HG02610 (cell line): Measurements from ENCODE around the gene ME3.
"Not testable (repeated sequence)": the region's sequence is repeated elsewhere in the genome, so short reads cannot be mapped to it uniquely, and the experiment has no call there.

Experiments used
- ATAC-seq: cut with Tn5 transposase; IDR thresholded peaks from one replicate; pipeline ENCODE4 v1.9.1; 2021; ENCODE audit warnings: mild to moderate bottlenecking, moderate library complexity; ENCODE audit not compliant: unreplicated experiment

ME3 gene

DNA sequence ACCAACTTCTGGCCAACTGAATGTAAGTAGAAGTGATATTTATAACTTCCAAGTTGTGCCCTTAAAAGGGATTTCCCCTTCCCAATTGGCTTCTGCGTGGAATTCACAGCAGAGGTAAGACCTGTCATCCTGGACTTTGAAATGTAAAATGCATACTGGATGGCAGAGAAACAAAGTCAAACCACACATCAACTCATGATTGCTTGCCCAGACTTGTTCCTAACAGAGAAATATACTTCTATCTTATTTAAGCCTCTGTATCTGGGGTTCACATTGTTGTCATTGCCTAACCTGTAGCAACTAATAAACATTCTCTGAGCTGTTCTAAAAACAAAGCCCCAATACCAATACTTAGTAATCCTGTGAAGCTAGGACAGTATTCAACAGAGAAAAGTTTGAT is 6.2 kb downstream of the ME3 start:
- ATAC-seq: no peak

DNA sequence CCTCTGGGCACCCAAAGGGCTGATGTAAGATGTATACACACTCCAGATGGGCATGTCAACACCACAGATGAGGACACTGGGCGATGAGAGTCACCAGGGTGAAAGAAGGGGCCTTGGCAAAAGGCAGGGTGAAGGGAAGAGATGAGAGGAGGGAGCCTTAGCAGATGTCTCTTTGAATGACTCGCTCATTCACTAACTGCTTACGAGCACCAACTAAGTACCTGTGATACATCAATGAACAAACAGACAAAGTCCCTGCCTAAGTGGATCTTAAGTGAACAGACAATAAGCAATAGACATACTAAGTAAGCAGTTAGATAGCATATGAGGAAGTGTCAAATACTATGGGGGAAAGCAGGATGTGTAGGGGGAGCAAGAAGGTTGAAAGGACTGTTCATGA is 7.5 kb downstream of the ME3 start:
- ATAC-seq: no peak

DNA sequence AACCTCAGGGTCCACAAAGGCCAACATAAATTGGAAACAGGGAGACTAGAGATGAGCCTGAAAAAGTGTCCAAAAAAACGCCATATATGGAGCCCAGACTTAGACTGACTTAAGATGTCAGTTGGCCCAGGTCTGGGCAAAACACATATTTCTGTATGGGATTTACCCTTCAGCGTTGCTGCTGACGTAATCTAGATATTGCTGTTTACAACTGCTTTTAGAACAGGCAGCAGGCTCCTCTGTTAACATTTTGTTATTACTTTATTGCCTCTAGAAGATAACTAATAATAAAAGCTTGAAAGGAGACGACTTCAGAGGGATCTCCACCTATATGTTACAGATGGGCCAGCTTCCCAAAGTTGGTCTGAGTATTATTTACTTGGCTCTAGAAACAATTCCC is 8.7 kb downstream of the ME3 start:
- no peak for ATAC-seq

DNA sequence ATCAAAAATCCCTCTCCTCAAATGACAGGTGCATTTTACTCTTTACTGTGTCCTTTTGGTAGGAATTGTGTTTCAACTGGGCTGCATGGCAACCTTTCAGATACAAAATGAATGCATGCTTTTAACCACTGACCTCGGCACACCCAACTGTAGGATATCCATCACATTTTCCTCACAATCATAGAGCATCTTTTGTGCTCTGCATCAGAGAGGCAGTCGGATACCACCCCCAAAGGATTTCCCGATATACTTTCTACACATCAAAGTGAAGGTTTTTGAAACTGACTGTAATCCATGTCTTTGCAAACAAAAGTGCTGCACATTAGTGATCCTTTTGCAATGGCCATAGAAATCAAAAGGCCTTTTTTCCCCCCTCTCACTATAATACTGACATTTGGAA is 9.1 kb downstream of the ME3 start:
- ATAC-seq: no peak

DNA sequence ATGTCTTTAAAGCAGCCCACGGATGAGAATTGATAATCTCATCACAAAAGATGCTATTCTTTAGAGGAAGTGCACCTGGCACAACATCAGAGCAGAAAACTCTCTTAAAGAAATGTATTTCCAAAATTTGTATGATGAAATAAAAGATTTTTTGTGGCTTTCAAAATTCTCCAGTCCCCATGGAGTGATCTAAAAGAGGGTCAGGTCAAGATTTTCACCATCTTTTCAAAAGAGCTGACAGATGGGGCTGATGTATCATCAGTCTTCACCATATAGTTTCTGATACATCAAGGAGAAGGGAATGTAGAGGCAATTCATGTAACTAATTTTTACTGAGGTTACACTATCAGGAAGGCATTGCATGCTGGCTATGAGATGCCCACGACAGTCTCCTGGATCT is 11.7 kb downstream of the ME3 start:
- ATAC-seq: no peak

DNA sequence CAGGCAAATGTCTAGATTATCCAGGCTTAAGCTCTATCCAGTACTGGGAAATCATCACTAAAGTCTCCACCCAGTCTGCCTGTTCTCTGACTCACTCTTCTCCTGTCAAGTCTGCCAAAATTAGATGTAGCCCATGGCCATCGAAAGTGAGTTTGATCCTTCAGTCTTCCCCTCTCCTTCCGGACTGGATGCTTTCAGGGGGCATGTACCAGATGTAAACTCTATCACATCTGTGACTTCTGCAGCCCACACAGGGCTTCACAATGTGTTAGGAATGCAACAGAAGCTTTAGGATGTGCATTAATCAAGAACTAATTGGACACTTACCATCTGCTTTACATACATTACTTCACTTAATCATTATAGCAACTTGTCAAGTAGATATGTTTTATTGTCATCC is 12.3 kb downstream of the ME3 start:
- ATAC-seq: no peak

DNA sequence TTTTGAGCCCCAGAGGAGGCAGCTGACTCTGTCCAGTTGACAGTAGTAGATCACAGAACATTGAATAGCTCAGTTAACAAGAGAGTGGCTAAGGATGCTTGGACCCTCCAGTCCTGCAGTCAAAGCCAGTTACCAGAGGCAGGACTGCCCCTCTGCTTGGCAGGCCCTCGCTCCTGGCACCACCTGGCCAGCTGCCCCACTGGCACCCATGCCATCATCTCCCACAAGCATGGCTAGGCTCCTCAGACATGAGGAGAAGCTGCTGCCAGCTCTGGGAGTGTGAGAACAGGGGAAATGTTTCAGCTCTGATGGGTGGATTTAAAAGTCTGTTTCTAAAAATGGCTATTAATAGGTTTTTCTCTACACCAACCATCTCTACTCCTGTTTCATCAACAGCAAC is 13.9 kb downstream of the ME3 start:
- no peak for ATAC-seq

DNA sequence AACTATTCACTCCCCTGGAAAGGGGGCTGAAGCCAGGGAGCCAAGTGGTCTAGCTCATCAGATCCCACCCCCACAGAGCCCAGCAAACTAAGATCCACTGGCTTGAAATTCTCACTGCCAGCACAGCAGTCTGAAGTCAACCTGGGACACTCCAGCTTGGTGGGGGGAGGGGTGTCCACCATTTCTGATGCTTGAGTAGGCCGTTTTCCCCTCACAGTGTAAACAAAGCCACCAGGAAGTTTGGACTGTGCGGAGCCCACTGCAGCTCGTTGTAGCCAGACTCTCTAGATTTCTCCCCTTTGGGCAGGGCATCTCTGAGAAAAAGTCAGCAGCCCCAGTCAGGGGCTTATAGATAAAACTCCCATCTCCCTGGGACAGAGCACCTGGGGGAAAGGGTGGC is 27.2 kb downstream of the ME3 start:
- not testable (repeated sequence) for ATAC-seq

DNA sequence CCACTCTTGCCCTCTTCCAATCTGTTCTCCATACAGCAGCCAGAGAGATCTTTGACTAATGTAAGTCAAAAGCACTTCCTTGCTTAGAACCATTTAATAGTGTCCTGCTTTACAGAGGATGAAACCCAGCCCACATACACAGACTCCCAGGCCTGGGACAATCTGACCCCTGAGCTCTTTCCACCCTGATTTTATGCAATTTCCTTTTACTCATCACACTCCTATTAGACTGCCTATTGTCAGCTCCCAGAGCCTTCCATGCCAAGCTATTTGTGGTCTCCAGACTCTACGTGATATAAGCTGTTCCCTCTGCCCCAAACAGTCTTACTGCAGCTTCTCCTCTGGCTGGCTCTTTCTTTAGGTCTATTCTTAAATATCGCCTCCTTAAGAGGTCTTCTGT is 28.1 kb downstream of the ME3 start:
- ATAC-seq: no peak

DNA sequence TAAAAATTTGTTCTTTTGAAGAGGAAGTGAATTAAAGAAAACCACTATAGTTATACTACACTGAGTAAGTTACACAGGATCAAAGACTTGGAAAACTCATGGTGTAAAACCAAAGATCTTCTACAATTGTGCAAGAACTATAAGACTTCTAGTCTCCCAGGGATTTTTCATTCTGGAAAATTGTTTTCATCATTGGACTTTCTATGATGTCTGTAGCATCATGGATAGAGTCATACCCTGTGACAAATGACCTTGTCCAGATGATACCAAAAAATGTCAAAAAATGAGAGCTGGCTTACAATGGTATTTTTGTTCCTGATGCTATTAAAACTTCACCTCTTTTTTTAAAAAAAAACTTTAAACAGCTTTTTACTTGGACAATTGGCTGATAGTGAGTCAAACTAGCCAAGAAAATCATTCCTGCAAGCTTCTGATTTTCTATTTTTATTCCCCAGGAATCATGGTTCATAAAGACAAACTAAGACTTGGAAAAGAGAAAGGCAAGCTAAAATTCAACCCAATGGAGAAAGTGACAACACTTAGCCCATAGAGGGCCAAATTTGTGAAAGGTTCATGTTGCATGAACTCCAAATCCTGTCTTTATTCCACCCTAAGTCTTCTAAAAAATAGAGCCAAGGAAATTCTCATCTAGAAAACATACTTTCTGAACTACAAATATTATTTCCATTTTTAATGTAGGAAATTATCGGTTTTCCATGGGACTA is 30.7 kb downstream of the ME3 start:
- no peak for ATAC-seq

DNA sequence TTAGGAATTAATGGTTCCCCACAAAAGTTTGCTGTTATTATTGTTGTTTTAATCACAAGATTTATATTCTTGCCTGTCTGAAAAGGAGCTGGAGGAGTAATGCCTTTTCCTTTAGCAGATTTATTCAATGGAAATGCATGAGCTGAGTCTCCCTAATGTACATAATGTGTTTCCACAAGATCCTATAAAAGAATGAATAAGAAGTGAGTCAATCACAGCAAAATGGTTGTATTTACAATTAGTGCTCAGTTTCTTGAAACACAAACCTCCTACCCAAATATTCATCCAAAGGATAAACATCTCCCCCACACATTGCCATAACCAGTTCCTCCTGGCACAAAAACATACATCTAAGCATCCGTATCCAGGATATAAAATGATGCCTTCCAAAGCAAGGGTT is 33.3 kb downstream of the ME3 start:
- no peak for ATAC-seq

DNA sequence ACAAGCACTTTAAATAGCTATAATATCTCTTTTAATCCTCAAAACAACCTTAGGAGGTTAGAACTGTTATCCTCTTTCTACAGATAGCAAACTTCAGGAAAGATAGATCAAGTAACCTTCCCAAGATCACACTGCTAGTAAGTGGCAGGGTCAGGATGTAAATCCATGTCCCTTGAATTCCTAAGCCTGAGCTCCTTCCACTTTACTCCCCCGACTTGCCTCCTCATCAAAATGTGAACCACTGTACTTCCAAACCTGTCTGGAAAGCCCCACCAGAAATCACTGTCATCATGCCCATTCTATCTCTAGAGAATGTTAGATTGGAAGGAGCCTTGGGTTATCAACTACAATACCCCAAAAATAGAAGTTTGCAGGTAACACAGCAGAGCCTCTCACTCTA is 33.7 kb downstream of the ME3 start:
- ATAC-seq: no peak

DNA sequence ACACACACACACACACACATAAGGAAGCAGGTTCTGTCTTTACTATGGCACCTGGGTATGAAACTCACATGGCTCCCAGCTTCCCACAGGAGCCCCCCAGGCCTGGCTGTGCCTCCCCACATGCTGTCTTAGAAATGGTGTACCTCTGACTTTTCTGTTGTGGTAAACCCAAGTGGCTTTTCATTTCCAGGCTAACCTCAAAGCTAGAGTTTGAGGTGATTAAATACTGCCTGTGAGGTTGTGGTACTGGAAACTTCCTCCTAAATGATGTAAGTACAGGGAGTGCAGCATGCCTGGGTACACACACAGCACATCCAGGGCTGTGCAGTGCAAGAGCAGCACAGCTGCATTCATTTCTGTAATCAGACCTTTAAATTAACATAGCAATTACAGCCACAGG is 34.4 kb downstream of the ME3 start:
- no peak for ATAC-seq

DNA sequence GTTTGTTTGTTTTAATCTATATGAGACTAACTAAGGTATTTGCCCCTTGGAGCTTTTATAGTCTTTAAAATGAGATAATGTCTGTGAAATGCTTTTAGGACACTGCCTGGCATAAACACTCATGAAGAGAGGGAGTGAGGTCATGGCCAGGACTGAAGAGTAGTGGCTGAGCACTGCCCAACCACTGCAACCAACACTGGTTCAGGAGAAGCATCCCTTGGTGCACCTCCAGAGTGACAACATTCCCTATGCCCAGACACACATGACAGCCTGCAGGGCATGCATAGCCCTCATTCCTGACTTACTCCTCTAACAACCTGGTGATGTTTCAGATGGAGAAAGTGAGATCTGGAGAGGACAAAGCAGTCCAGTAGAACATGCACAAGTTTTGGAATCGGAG is 36.1 kb downstream of the ME3 start:
- ATAC-seq: no peak

DNA sequence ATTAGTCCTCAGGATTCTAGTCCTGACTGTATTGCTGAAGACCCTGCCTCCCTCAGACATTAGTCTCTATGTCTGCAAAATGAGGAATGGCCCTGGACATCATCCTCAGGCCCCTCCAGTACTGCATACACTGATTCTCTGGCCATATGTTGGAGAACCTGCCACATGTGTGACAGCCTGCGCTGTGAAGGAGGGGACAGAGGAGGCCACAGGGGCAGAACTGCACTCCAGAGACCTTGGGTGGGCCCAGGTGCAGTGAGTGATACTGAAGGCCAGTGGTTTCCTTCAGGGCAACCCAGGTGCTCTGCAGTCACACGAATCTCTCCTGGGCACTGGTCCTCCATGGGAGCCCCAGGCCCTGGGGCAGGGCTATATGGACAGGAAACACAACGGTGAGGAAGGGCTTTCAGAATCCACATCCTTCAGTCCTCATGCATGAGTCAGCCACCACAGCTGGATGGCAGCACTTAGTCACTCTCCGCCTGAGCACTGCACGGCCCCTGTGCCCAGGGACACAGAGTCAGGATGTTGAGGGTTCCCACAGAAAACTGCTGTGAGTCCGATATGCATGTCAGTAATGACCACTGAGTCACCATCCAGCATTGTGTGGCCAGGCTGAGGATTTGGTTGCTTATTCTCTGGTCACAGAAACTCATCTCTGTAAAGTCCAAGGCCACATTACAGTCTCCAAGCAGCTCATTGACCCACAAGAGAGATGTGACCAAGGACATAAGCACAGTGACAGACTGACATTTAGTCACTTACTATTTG is 39.7 kb downstream of the ME3 start:
- ATAC-seq: no peak

DNA sequence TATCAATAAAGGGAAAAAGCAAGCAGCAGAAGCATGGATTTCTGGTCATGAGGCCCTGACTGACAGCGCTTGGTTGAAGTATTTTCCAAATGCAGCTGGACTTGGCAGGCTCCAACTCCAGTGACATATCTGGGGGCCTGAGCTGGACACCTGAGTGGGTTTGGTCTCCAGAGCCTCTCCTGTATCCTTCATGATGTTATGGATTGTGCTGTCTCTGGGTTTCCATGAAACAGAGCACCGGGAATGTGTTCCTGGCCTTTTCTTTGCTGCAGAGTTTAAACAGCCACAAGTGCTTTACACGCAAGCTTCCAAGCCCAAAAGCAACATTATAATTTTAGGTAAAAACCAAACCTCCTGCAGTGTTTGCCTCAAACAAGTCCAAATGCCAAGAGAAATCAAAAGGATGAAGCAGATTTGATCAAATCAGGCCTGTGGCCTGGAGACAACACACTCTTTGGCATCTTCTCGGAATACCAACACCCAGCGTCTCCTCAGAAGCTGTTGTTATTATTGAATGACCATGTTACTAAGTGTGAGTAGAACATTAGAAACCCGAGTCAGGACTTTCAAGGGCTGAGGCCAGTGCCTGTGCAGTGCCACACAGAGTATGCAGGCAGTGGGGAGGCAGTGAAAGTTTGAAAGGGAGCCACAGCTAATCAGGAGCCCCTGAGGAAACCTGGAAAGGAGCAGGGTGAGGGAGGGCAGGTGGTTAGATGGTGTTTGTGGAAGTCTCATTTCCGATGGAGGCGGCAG is 42.0 kb downstream of the ME3 start:
- no peak for ATAC-seq

DNA sequence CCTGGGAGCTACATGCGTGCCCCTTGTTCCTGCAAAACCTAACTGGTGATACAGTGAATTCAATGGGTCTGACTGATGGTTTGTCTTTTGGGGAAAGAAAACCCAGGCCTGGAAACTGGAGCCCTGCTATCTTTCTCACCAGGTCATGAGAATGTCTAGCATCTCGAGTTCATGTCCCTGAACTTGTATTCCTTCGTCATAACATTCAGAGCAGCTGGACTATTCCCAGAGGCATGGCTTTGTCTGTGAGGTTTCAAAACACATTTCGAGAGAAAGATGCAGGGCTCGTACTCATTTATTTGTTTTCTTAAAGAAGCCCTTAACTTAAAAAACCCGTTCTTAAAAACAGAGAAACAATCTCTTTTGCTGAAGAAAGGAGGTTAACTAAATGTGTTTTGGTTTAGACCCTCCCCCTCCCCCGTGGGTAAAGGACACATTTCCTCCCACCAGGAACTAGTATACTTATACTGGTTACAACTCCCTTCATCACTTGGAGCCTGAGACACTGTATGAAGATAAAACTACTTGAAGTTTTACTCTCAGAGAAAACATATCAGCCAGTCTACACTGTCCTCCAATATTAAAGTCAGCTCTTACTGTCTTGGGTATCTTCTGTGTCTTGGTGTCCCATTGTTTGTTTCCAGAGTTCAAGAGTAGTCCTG is 43.2 kb downstream of the ME3 start:
- no peak for ATAC-seq

DNA sequence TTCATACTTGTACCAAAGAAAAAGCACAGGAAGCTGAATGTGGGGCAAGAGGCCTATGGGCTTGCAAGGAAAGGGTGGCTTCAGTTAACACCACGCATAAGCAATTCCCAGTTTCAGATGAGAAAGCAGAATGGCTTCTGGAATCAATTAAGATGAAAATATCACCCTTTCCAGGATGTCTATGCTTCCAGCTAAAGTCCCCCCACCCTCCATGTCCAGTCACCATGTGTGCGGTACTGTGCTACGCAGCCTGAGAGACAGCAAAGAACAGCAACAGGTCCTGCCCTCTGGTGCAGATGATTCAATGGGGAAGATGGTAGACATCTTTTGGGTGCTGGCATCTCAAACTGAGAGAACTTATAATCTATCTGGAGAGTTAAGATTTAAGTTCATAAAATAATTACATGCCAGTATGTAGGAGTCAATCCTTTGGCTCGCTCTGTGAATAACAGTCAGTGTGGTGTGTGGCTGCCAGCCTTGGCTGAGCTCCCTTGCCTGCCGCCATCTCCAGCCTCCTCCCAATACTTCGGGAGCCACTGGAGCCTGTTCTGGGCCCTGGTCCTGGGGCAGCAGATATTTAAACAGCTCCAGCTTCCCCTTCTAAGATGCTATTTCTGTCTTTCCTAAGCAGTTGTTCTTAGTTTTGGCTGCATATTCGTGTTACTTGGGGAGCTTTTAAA is 44.5 kb downstream of the ME3 start:
- no peak for ATAC-seq

DNA sequence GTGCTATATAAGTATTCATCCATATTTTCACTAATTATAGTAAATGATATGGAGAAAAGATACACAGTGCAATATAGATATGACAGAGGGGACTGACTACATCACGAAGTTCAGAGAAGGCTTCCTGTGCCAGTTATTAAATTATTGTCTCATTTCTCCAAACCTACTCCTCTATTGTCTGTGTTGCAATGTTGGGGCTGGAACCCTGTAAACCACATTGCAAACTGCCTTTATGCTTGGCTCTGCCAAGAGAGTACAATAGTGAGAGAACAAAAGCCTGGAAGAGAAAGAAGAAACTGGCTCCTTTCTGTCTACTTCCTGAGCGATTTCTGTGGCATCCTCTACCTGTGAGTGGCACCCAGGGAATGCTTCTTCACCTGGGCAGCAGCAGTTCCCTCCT is 46.4 kb downstream of the ME3 start:
- no peak for ATAC-seq

DNA sequence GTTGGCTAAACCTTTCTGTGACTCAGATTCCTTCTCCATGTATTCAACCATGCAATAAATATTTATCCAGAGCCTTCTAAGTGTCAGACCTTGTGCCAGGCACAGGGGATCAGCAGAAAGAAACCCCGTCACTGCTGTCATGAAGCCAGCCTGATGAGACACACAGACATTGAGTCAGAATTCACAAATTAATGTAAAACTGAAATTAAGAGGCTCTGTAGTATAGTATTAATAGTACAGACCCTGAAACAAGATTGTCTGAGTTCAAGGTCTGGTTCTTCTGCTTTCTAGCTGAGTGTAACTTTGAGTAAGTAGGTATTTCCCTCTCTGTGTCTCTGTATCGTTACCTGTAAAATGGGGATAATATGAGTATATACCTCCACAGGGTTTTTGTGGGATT is 46.9 kb downstream of the ME3 start:
- ATAC-seq: peak; percentile 66

DNA sequence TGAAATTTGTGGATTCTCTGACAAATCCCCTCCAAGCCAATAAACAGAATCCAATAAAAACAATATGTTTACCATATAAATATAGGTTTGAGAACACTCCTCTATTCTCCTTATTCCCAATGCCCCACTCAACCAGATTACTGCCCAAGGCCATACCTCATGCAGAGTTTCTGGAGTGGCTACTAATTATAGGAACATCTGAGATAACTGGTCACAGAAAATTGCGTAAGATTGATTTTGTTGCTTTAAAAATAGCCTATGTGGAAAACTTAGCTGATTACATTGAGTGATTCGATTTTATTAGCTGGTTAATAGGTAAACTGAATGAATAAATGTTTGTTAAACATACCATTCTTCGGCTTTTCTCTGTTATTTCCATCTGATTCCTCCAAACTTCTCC is 48.0 kb downstream of the ME3 start:
- no peak for ATAC-seq
